OCI-LY7 (cell line): ENCODE data around the gene FMNL2. TPM values are rescaled to one million over a fixed set of nuclear protein-coding genes. Genes with fewer than 3 reads are reported as not detected.

Experiments
- BruUV-seq: library from RNA; stranded (reverse); fragments of 400-500 nt; replicated peaks from 2 replicates; lab custom pipeline; 2021; lab: Mats Ljungman, UMichigan
- CTCF ChIA-PET: fragments of 300-600 bp; sonication (Branson Sonifier 250); formaldehyde crosslinking; loops from one replicate; lab custom pipeline; 2022; ENCODE audit warnings: antibody characterized with exemption; ENCODE audit not compliant: unreplicated experiment; lab: Charles Lee
- POLR2A ChIA-PET: fragments of 300-600 bp; sonication (Branson Sonifier 250); formaldehyde crosslinking; loops from one replicate; lab custom pipeline; 2022; ENCODE audit warnings: antibody characterized with exemption; lab: Charles Lee
- DNase-seq: peaks from one replicate; pipeline ENCODE4 v3.0.0-alpha.2; 2015; ENCODE audit warnings: low spot score
- H2AFZ ChIP-seq: fragments of 200-600 bp; sonication (generic), shearing (Covaris generic); 2 replicates; pipeline ENCODE4 v1.6.1; 2014; ENCODE audit warnings: mild to moderate bottlenecking, antibody characterized with exemption, low read length, moderate library complexity
- H3K27ac ChIP-seq: fragments of 200-600 bp; sonication (generic); 2 replicates; pipeline ENCODE4 v1.5.1; 2014; ENCODE audit warnings: mixed run types, low read depth, mild to moderate bottlenecking, moderate library complexity, low read length, inconsistent platforms; ENCODE audit not compliant: poor library complexity, severe bottlenecking
- H3K36me3 ChIP-seq: fragments of 200-600 bp; sonication (generic); 2 replicates; pipeline ENCODE4 v1.6.1; 2014; ENCODE audit warnings: mild to moderate bottlenecking, antibody characterized with exemption, low read length, moderate library complexity, mixed read lengths; ENCODE audit not compliant: insufficient read depth
- H3K4me1 ChIP-seq: fragments of 200-600 bp; sonication (generic); 2 replicates; pipeline ENCODE4 v1.5.1; 2014; ENCODE audit warnings: mild to moderate bottlenecking, low read length; ENCODE audit not compliant: insufficient read depth, poor library complexity, severe bottlenecking
- H3K4me2 ChIP-seq: fragments of 200-600 bp; sonication (generic); 2 replicates; pipeline ENCODE4 v1.6.1; 2014; ENCODE audit warnings: mild to moderate bottlenecking, low read length
- H3K4me3 ChIP-seq: fragments of 200-600 bp; sonication (generic); 2 replicates; pipeline ENCODE4 v1.5.1; 2014; ENCODE audit warnings: mild to moderate bottlenecking, low read depth, low read length; ENCODE audit not compliant: poor library complexity, severe bottlenecking
- H3K79me2 ChIP-seq: fragments of 200-600 bp; sonication (generic); 2 replicates; pipeline ENCODE4 v1.6.1; 2016; ENCODE audit warnings: low read depth, mild to moderate bottlenecking, low read length, moderate library complexity, mixed read lengths; ENCODE audit not compliant: insufficient read depth
- H3K9me2 ChIP-seq: fragments of 200-600 bp; sonication (generic); 2 replicates; pipeline ENCODE4 v1.6.1; 2016; ENCODE audit warnings: mild to moderate bottlenecking, low read length, mixed read lengths; ENCODE audit not compliant: insufficient read depth
- H3K9me3 ChIP-seq: fragments of 200-600 bp; sonication (generic); 2 replicates; pipeline ENCODE4 v1.6.1; 2014; ENCODE audit warnings: mild to moderate bottlenecking, mixed run types, low read length, mixed read lengths
- H4K20me1 ChIP-seq: fragments of 200-600 bp; sonication (generic); 2 replicates; pipeline ENCODE4 v1.6.1; 2014; ENCODE audit warnings: mild to moderate bottlenecking, antibody characterized with exemption, low read length, moderate library complexity, mixed read lengths; ENCODE audit not compliant: insufficient read depth
- CTCF ChIP-seq: fragments of 200-600 bp; sonication (generic); conservative IDR thresholded peaks from 2 replicates; pipeline ENCODE4 v1.5.1; 2014; ENCODE audit warnings: mild to moderate bottlenecking, antibody characterized with exemption, low read length, moderate library complexity, mixed read lengths
- EZH2phosphoT487 ChIP-seq: fragments of 200-600 bp; sonication (generic); IDR thresholded peaks from 2 replicates; pipeline ENCODE4 v1.6.1; 2018; ENCODE audit warnings: low read depth, borderline replicate concordance, mild to moderate bottlenecking, mixed run types, antibody characterized with exemption, low read length, moderate library complexity, mixed read lengths
- intact Hi-C: fragments of 100-400 bp; cut with micrococcal nuclease; formaldehyde crosslinking; loops from one replicate; pipeline ENCODE4 v1.10.0; 2022; ENCODE audit not compliant: unreplicated experiment
- total RNA-seq, 2 experiments: library from RNA; depleted of rRNA in 1 of 2; stranded (reverse); fragments of >200 nt in 1 of 2; shearing (Covaris generic) in 1 of 2; gene quantifications; 2 replicates each; pipeline ENCODE4 v1.2.3, GENCODE V29; 2014 to 2022

Gene FMNL2
- total RNA-seq, 2 experiments from 2014 or later: 0.03 to 0.21 TPM

GRCh38 chr2:152400607-152401214, 65.7 kb downstream of the FMNL2 start:
- no peaks in the 10 kb centered on the region for H3K9me2 ChIP-seq
- H2AFZ ChIP-seq: no peak overlapping the region
- H3K9me3 ChIP-seq: no peaks in the 10 kb centered on the region
- H3K36me3 ChIP-seq: no peaks in the 10 kb centered on the region
- H3K4me3 ChIP-seq: no peak overlapping the region
- BruUV-seq: no TSS peak
- no peak for DNase-seq
- intact Hi-C loops: no loop called here
- no peaks in the 10 kb centered on the region for H4K20me1 ChIP-seq
- TF ChIP-seq CTCF (no peak), EZH2phosphoT487 (no peak)
- H3K27ac ChIP-seq: no peak overlapping the region
- CTCF ChIA-PET: no interaction called here
- H3K4me2 ChIP-seq: no peak overlapping the region
- POLR2A ChIA-PET: no interaction called here
- H3K4me1 ChIP-seq: no peaks in the 10 kb centered on the region
- no peaks in the 10 kb centered on the region for H3K79me2 ChIP-seq

- no peak overlapping the region for H3K27ac ChIP-seq
- H4K20me1 ChIP-seq: no peaks in the 10 kb centered on the region
- no peaks in the 10 kb centered on the region for H3K9me3 ChIP-seq
- H3K9me2 ChIP-seq: no peaks in the 10 kb centered on the region
- no peak for DNase-seq
- no peak for TF ChIP-seq CTCF
- no peaks in the 10 kb centered on the region for H3K36me3 ChIP-seq
- intact Hi-C loops: no loop called here
- no peaks in the 10 kb centered on the region for H3K79me2 ChIP-seq
- H3K4me3 ChIP-seq: no peak overlapping the region
- POLR2A ChIA-PET: no interaction called here
- BruUV-seq: no TSS peak
- H3K4me2 ChIP-seq: no peak overlapping the region
- no peaks in the 10 kb centered on the region for H3K4me1 ChIP-seq
- CTCF ChIA-PET: no interaction called here
- H2AFZ ChIP-seq: no peak overlapping the region
Measured at GRCh38 chr2:152402780-152403759, 68.1 kb downstream of the FMNL2 start.
